IMR-90 (cell line): ENCODE results near the gene PDCD6IP. TPM values are rescaled to one million over a fixed set of nuclear protein-coding genes. Genes with fewer than 3 reads are reported as not detected.

Source experiments
- ATAC-seq: fragments of 200-7000 bp; cut with Tn5 transposase; 2 replicates; pipeline ENCODE4 v1.9.1; 2020; ENCODE audit warnings: low read depth, mild to moderate bottlenecking, moderate library complexity
- BruUV-seq: library from RNA; stranded (reverse); fragments of 400-500 nt; replicated peaks from 2 replicates; lab custom pipeline; 2021; lab: Mats Ljungman, UMichigan
- CTCF ChIA-PET: fragments of 300-600 bp; formaldehyde crosslinking; extraction: SDS; loops from one replicate; lab custom pipeline; 2021; ENCODE audit warnings: antibody characterized with exemption; lab: Yijun Ruan, JAX
- POLR2A ChIA-PET: fragments of 300-600 bp; sonication (Branson Sonifier 250); formaldehyde crosslinking; loops from one replicate; lab custom pipeline; 2022; ENCODE audit warnings: antibody characterized with exemption; ENCODE audit not compliant: unreplicated experiment; lab: Charles Lee
- DNase-seq: peaks from one replicate; pipeline ENCODE4 v3.0.0; 2013
- H2AFZ ChIP-seq: replicated peaks from 2 replicates; pipeline ENCODE3; 2013; ENCODE audit warnings: low read length, mild to moderate bottlenecking; ENCODE audit not compliant: poor library complexity
- H2AK5ac ChIP-seq: 2 replicates; pipeline ENCODE4 v1.6.1; 2013; ENCODE audit warnings: low read depth, low read length, inconsistent platforms
- H2AK9ac ChIP-seq: replicated peaks from 2 replicates; pipeline ENCODE3; 2013; ENCODE audit warnings: mild to moderate bottlenecking, low read depth, low read length, moderate library complexity; ENCODE audit not compliant: poor library complexity
- H2BK120ac ChIP-seq: 2 replicates; pipeline ENCODE4 v1.6.1; 2013; ENCODE audit warnings: low read depth, low read length, inconsistent platforms
- H2BK15ac ChIP-seq: 3 replicates; pipeline ENCODE4 v1.6.1; 2013; ENCODE audit warnings: low read depth, low read length, inconsistent platforms
- H2BK20ac ChIP-seq: 2 replicates; pipeline ENCODE4 v1.6.1; 2013; ENCODE audit warnings: low read depth, mild to moderate bottlenecking, inconsistent platforms, low read length, moderate library complexity
- H2BK5ac ChIP-seq: 2 replicates; pipeline ENCODE4 v1.6.1; 2013; ENCODE audit warnings: mild to moderate bottlenecking, low read depth, low read length, inconsistent platforms; ENCODE audit not compliant: poor library complexity, severe bottlenecking
- H3K14ac ChIP-seq: replicated peaks from 2 replicates; pipeline ENCODE4 v1.6.1; 2013; ENCODE audit warnings: low read depth, low read length, inconsistent platforms
- H3K18ac ChIP-seq: 2 replicates; pipeline ENCODE4 v1.6.1; 2013; ENCODE audit warnings: low read depth, low read length, control low read depth
- H3K23ac ChIP-seq: 2 replicates; pipeline ENCODE4 v1.6.1; 2013; ENCODE audit warnings: low read depth, low read length, inconsistent platforms
- H3K27ac ChIP-seq: 2 replicates; pipeline ENCODE4 v1.5.1; 2013; ENCODE audit warnings: mild to moderate bottlenecking, control low read depth, low read length; ENCODE audit not compliant: insufficient read depth
- H3K27me3 ChIP-seq: 2 replicates; pipeline ENCODE4 v1.6.1; 2013; ENCODE audit warnings: low read length; ENCODE audit not compliant: control insufficient read depth, insufficient read depth
- H3K36me3 ChIP-seq: 2 replicates; pipeline ENCODE4 v1.6.1; 2013; ENCODE audit warnings: low read length, mixed read lengths; ENCODE audit not compliant: control insufficient read depth, insufficient read depth
- H3K4ac ChIP-seq: 2 replicates; pipeline ENCODE4 v1.6.1; 2013; ENCODE audit warnings: low read depth, low read length, inconsistent platforms
- H3K4me1 ChIP-seq: 2 replicates; pipeline ENCODE4 v1.6.1; 2013; ENCODE audit warnings: low read length, mixed read lengths; ENCODE audit not compliant: control insufficient read depth, insufficient read depth
- H3K4me2 ChIP-seq: 2 replicates; pipeline ENCODE4 v1.6.1; 2013; ENCODE audit warnings: low read depth, mild to moderate bottlenecking, control low read depth, low read length, moderate library complexity
- H3K4me3 ChIP-seq: 2 replicates; pipeline ENCODE4 v1.5.1; 2013; ENCODE audit warnings: low read depth, mild to moderate bottlenecking, control low read depth, low read length, moderate library complexity; ENCODE audit not compliant: insufficient read depth
- H3K56ac ChIP-seq: 2 replicates; pipeline ENCODE4 v1.6.1; 2013; ENCODE audit warnings: low read length, inconsistent platforms; ENCODE audit not compliant: insufficient read depth; ENCODE audit errors: extremely low read depth
- H3K79me1 ChIP-seq, 2 experiments: 2 replicates each; pipeline ENCODE4 v1.6.1; 2013; ENCODE audit warnings: low read length in 2 of 2, inconsistent platforms in 1 of 2, low read depth in 1 of 2
- H3K9ac ChIP-seq: 2 replicates; pipeline ENCODE4 v1.6.1; 2013; ENCODE audit warnings: low read depth, low read length, control low read depth
- H3K9me1 ChIP-seq: 2 replicates; pipeline ENCODE4 v1.6.1; 2013; ENCODE audit warnings: low read length, inconsistent platforms; ENCODE audit not compliant: insufficient read depth
- H3K9me3 ChIP-seq: 2 replicates; pipeline ENCODE4 v1.6.1; 2013; ENCODE audit warnings: low read length; ENCODE audit not compliant: control insufficient read depth, insufficient read depth
- H4K20me1 ChIP-seq: 2 replicates; pipeline ENCODE4 v1.6.1; 2013; ENCODE audit warnings: low read length, inconsistent platforms; ENCODE audit not compliant: insufficient read depth
- H4K5ac ChIP-seq: 2 replicates; pipeline ENCODE4 v1.6.1; 2013; ENCODE audit warnings: mild to moderate bottlenecking, low read depth, low read length, control low read depth
- H4K8ac ChIP-seq, 2 experiments: 2 replicates each; pipeline ENCODE4 v1.6.1; 2013; ENCODE audit warnings: low read depth in 2 of 2, low read length in 2 of 2, control low read depth in 1 of 2, inconsistent platforms in 1 of 2
- H4K91ac ChIP-seq: 2 replicates; pipeline ENCODE4 v1.6.1; 2013; ENCODE audit warnings: low read depth, low read length, inconsistent platforms; ENCODE audit not compliant: insufficient read depth
- BHLHE40 ChIP-seq: fragments of 150-350 bp; IDR thresholded peaks from 2 replicates; pipeline ENCODE4 v1.6.1; 2016; ENCODE audit warnings: mild to moderate bottlenecking, low read depth, low read length
- CHD1 ChIP-seq: IDR thresholded peaks from 2 replicates; pipeline ENCODE4 v1.6.1; 2012; ENCODE audit warnings: low read depth, low read length, improper control_type of control experiment
- ELK1 ChIP-seq: fragments of 150-350 bp; IDR thresholded peaks from 2 replicates; pipeline ENCODE4 v1.6.1; 2016; ENCODE audit warnings: low read depth, mild to moderate bottlenecking, low read length, moderate library complexity, borderline replicate concordance
- MAZ ChIP-seq: IDR thresholded peaks from 2 replicates; pipeline ENCODE4 v1.6.1; 2012; ENCODE audit warnings: low read depth, mild to moderate bottlenecking, low read length, improper control_type of control experiment, moderate library complexity, borderline replicate concordance
- RFX5 ChIP-seq: IDR thresholded peaks from 2 replicates; pipeline ENCODE4 v1.8.0; 2012; ENCODE audit warnings: low read depth, mild to moderate bottlenecking, low read length, moderate library complexity
- dilution Hi-C: fragments of 300-500 bp; cut with HindIII; formaldehyde crosslinking; loops from one replicate; pipeline ENCODE4 v1.14.3; 2018; ENCODE audit warnings: low sequenced_read_pairs; ENCODE audit not compliant: unreplicated experiment
- in situ Hi-C: fragments of 300-500 bp; cut with MboI; formaldehyde crosslinking; loops from 3 replicates; pipeline ENCODE4 v1.14.3; 2019; ENCODE audit warnings: low sequenced_read_pairs, inconsistent platforms, mixed read lengths
- intact Hi-C: fragments of 100-400 bp; cut with micrococcal nuclease; formaldehyde crosslinking; loops from 2 replicates; pipeline ENCODE4 v1.10.0; 2022
- polyA plus RNA-seq, 3 experiments: library from polyadenylated mRNA; depleted of rRNA; stranded (reverse); fragments of >200 nt; gene quantifications; 2 replicates each; pipeline ENCODE4 v1.2.3, GENCODE V29; 2012; ENCODE audit warnings: low replicate concordance in 1 of 3
- total RNA-seq: library from RNA; depleted of rRNA; stranded (reverse); fragments of >200 nt; gene quantifications from 2 replicates; pipeline ENCODE4 v1.2.3, GENCODE V29; 2012

The PDCD6IP gene
- total and polyA plus RNA-seq, 2 of the 4 experiments (the other 2 are of a cell fraction), result 68.1 to 78.3 TPM

GRCh38 chr3:33795131-33795530 lies 3.3 kb upstream of the PDCD6IP start:
- no peak for DNase-seq
- CTCF ChIA-PET, result interaction anchor here (1.2 kb wide), 1 partner anchor 8 kb away, joined by 3 read pairs; no protein-coding TSS in a partner anchor

More at GRCh38 chr3:33795131-33795530, 3.3 kb upstream of the PDCD6IP start:
- ATAC-seq, result no peak
- Histone ChIP-seq H2BK15ac (no peak overlapping the region), H4K91ac (no peak overlapping the region), H2AK5ac (no peak overlapping the region), H3K4me3 (no peak overlapping the region), H3K14ac (no peak overlapping the region), H3K27ac (no peak overlapping the region), H4K8ac (no peak overlapping the region), H3K4me1 (peaks cover under 1% of the 10 kb centered on the region; the same call in 1 of the 2 replicates), H3K23ac (no peak overlapping the region), H3K9me1 (peaks cover 5% of the 10 kb centered on the region), H2BK5ac (no peak overlapping the region), H3K56ac (no peak overlapping the region), H3K79me1 (peaks cover 6 to 23% of the 10 kb centered on the region in 2 experiments), H3K9me3 (no peaks in the 10 kb centered on the region), H3K9ac (no peak overlapping the region), H3K27me3 (no peaks in the 10 kb centered on the region), H3K4ac (no peak overlapping the region), H2BK120ac (no peak overlapping the region), H3K36me3 (peaks cover under 1% of the 10 kb centered on the region; the same call in 1 of the 2 replicates), H2BK20ac (no peak overlapping the region), H3K18ac (no peak overlapping the region), H3K4me2 (no peak overlapping the region), H2AK9ac (no peak overlapping the region), H4K20me1 (peaks cover 4% of the 10 kb centered on the region; the same call in 1 of the 2 replicates), H2AFZ (no peak overlapping the region), H4K5ac (no peak overlapping the region)
- intact Hi-C loops, result no loop called here
- in situ Hi-C loops, result loop anchor here (25.0 kb wide), 1 partner anchor 833 kb away; the partner anchor contains the start of gene CCR4
- TF ChIP-seq BHLHE40 (no peak), RFX5 (no peak), ELK1 (no peak), MAZ (no peak), CHD1 (no peak)
- no TSS peak for BruUV-seq
- dilution Hi-C loops, result no loop called here
- POLR2A ChIA-PET, result no interaction called here
